ENCODE data around the gene CPLX1.

The CPLX1 gene

DNA sequence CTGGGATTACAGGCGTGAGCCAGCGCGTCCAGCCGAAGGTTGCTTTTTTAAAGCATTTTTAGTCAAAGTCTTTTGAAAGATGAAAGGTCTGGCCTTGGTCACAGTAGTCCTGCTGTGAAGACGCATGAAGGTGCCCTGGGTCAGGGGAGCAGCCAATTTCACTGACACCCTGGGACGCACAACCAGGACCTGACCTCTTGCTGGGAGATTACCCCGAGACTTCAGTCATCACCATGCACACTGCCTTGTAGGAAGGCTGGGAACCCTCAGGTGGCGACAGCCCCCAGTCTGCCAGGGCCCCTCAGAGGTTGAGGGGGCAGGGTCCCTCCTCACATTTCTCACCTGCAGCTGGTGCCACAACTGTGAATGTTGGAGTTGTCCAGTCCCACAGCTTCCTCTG is 53.2 kb downstream of the CPLX1 start:
- CTCF ChIA-PET, result no interaction called here
- no peak for DNase-seq (ENCODE audit: extremely low spot score)
- POLR2A ChIA-PET, result interaction anchor here (1.6 kb wide), 1 partner anchor 9 kb away, joined by 5 read pairs; no protein-coding TSS in a partner anchor
- TF ChIP-seq L3MBTL2 (conservative IDR thresholded peaks at IDR 0.05), result no peak
- TF ChIP-seq TARDBP (IDR thresholded peaks at IDR 0.05), result no peak
- no peak for TF ChIP-seq SUZ12 (IDR thresholded peaks at IDR 0.05)
- TF ChIP-seq FOXK2 (IDR thresholded peaks at IDR 0.05), result no peak
- TF ChIP-seq LEF1 (IDR thresholded peaks at IDR 0.05; ENCODE audit: borderline replicate concordance), result no peak
- TF ChIP-seq FOXM1 (IDR thresholded peaks at IDR 0.05; ENCODE audit: borderline replicate concordance), result no peak
- TF ChIP-seq CTBP1 (IDR thresholded peaks at IDR 0.05; ENCODE audit: borderline replicate concordance), result no peak
- no peak for TF ChIP-seq ZNF384 (IDR thresholded peaks at IDR 0.05)
- TF ChIP-seq, protein P1, sequence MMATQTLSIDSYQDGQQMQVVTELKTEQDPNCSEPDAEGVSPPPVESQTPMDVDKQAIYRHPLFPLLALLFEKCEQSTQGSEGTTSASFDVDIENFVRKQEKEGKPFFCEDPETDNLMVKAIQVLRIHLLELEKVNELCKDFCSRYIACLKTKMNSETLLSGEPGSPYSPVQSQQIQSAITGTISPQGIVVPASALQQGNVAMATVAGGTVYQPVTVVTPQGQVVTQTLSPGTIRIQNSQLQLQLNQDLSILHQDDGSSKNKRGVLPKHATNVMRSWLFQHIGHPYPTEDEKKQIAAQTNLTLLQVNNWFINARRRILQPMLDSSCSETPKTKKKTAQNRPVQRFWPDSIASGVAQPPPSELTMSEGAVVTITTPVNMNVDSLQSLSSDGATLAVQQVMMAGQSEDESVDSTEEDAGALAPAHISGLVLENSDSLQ (IDR thresholded peaks at IDR 0.05), result no peak
- TF ChIP-seq HDGF (IDR thresholded peaks at IDR 0.05; ENCODE audit: borderline replicate concordance), result no peak
- no peak for TF ChIP-seq FOXA1 (IDR thresholded peaks at IDR 0.05)
- no peak for TF ChIP-seq SP1 (IDR thresholded peaks at IDR 0.05)
- no peak for TF ChIP-seq NFRKB (IDR thresholded peaks at IDR 0.05)
- TF ChIP-seq ARNT (IDR thresholded peaks at IDR 0.05), result no peak
- TF ChIP-seq BHLHE40 (IDR thresholded peaks at IDR 0.05; ENCODE audit: borderline replicate concordance), result no peak
- no peak for TF ChIP-seq ELF4 (IDR thresholded peaks at IDR 0.05)

DNA sequence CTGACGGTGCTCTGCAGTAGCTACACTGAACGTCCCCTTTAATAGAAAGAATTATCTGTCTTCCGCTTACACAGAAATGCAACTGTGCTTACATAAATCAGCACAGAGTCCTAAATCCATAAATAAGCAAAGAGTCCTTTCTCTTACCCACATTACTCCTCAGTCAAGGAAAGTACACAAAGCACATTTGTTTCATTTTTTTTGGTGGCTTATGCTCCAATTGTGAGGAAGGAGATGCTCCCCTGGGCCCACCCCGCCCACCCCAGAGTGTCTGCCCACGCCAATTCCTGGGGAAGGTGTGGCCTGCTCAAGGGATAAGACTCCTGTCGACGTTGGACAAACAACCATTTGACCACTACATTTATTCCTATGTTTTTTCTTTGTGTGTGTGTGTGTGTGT is 53.8 kb downstream of the CPLX1 start:
- CTCF ChIA-PET, result no interaction called here
- POLR2A ChIA-PET, result no interaction called here
- DNase-seq (ENCODE audit: extremely low spot score), result no peak
- TF ChIP-seq L3MBTL2 (conservative IDR thresholded peaks at IDR 0.05), result no peak
- no peak for TF ChIP-seq SP1 (IDR thresholded peaks at IDR 0.05)
- TF ChIP-seq FOXA1 (IDR thresholded peaks at IDR 0.05), result no peak
- no peak for TF ChIP-seq ELF4 (IDR thresholded peaks at IDR 0.05)
- no peak for TF ChIP-seq BHLHE40 (IDR thresholded peaks at IDR 0.05; ENCODE audit: borderline replicate concordance)
- no peak for TF ChIP-seq TARDBP (IDR thresholded peaks at IDR 0.05)
- no peak for TF ChIP-seq ARNT (IDR thresholded peaks at IDR 0.05)
- no peak for TF ChIP-seq FOXK2 (IDR thresholded peaks at IDR 0.05)
- TF ChIP-seq FOXM1 (IDR thresholded peaks at IDR 0.05; ENCODE audit: borderline replicate concordance), result no peak
- TF ChIP-seq NFRKB (IDR thresholded peaks at IDR 0.05), result no peak
- no peak for TF ChIP-seq CTBP1 (IDR thresholded peaks at IDR 0.05; ENCODE audit: borderline replicate concordance)
- TF ChIP-seq, protein P1 (IDR thresholded peaks at IDR 0.05), result no peak
- no peak for TF ChIP-seq LEF1 (IDR thresholded peaks at IDR 0.05; ENCODE audit: borderline replicate concordance)
- TF ChIP-seq ZNF384 (IDR thresholded peaks at IDR 0.05), result no peak
- TF ChIP-seq HDGF (IDR thresholded peaks at IDR 0.05; ENCODE audit: borderline replicate concordance), result no peak

DNA sequence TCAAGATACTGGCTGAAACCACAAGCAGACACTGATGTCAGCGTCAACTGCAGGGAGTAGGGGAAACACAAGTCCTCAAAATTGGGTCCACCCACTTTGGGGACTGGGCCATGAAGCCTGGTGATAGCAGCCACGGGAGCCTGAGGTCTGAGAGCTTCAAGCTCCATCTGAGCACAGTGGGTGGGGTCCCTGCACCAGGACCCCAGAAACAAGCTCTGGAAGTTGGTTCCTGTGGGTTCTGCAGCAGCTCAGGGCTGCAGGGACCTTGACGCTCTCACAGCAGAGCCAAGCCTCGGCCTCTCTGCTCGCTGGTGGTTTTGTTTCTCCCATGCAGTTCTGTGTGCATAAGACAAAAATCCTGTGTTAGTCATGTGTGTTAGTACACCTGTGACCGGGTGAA is 54.5 kb downstream of the CPLX1 start:
- ChIA-PET CTCF (no interaction called here), POLR2A (interaction anchor here (0.9 kb wide), 1 partner anchor 10 kb away, joined by 3 read pairs; no protein-coding TSS in a partner anchor)
- no peak for DNase-seq (ENCODE audit: extremely low spot score)
- TF ChIP-seq, protein P1 (IDR thresholded peaks at IDR 0.05), result no peak
- TF ChIP-seq SP1 (IDR thresholded peaks at IDR 0.05), result no peak

DNA sequence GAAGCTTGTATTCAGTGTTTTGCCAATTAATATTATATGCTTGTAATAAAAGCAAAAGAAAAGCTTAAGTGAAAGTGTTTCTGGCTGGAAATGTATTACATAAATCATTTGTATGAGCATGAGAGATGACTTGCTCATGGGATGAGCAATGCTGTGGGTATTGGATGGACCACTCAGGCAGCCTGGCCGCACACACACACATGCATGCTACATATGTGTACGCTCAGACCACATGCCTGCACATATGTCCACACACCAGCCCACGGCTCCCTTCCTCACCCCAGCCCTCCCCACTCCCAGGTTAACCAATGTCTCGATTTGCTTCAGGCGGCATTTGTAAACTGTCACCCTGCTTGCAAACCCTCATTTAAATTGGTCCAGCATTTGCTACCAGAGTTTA is 55.9 kb downstream of the CPLX1 start:
- no peak for TF ChIP-seq ARNT (IDR thresholded peaks at IDR 0.05)
- TF ChIP-seq FOXM1 (IDR thresholded peaks at IDR 0.05; ENCODE audit: borderline replicate concordance), result no peak
- TF ChIP-seq FOXA1 (IDR thresholded peaks at IDR 0.05), result no peak
- TF ChIP-seq SUZ12 (IDR thresholded peaks at IDR 0.05), result no peak
- no peak for TF ChIP-seq SP1 (IDR thresholded peaks at IDR 0.05)
- no peak for TF ChIP-seq ZNF384 (IDR thresholded peaks at IDR 0.05)
- no peak for TF ChIP-seq BHLHE40 (IDR thresholded peaks at IDR 0.05; ENCODE audit: borderline replicate concordance)
- TF ChIP-seq TARDBP (IDR thresholded peaks at IDR 0.05), result no peak
- TF ChIP-seq, protein P1 (IDR thresholded peaks at IDR 0.05), result no peak
- no peak for TF ChIP-seq CTBP1 (IDR thresholded peaks at IDR 0.05; ENCODE audit: borderline replicate concordance)
- no peak for TF ChIP-seq HDGF (IDR thresholded peaks at IDR 0.05; ENCODE audit: borderline replicate concordance)
- TF ChIP-seq L3MBTL2 (conservative IDR thresholded peaks at IDR 0.05), result no peak
- CTCF ChIA-PET, result no interaction called here
- POLR2A ChIA-PET, result interaction anchor here (1.1 kb wide), 1 partner anchor 11 kb away, joined by 5 read pairs; no protein-coding TSS in a partner anchor
- DNase-seq (ENCODE audit: extremely low spot score), result no peak

DNA sequence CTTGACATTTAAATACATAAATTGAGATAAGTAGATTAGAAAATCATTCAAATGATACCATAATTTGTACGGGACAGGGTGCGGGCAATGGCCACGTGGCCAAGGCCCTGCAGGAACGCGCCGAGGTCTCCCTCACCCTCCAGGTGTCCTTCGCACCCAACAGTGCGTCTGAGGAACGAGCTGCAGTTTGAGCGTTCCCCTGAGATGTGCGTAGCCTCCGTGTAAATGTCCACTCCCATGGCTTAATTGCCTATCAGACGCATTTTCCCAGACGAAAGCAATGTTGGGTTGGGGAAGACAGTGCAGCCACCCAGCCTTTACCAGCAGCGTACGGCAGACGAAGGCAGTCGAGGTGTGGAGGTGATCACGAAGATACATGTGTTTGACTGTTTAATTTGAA is 56.4 kb downstream of the CPLX1 start:
- DNase-seq (ENCODE audit: extremely low spot score), result no peak
- TF ChIP-seq ARNT (IDR thresholded peaks at IDR 0.05) (no peak), LEF1 (IDR thresholded peaks at IDR 0.05; ENCODE audit: borderline replicate concordance) (no peak), FOXK2 (IDR thresholded peaks at IDR 0.05) (no peak), ZNF384 (IDR thresholded peaks at IDR 0.05) (no peak), BHLHE40 (IDR thresholded peaks at IDR 0.05; ENCODE audit: borderline replicate concordance) (no peak), NFRKB (IDR thresholded peaks at IDR 0.05) (no peak), FOXM1 (IDR thresholded peaks at IDR 0.05; ENCODE audit: borderline replicate concordance) (no peak), SUZ12 (IDR thresholded peaks at IDR 0.05) (no peak)
- TF ChIP-seq, protein P1 (IDR thresholded peaks at IDR 0.05), result no peak
- CTCF ChIA-PET, result no interaction called here
- POLR2A ChIA-PET, result no interaction called here

Data from HEK293T (cell line).